Measurements from ENCODE around the gene CMIP. TPM values are rescaled to one million over a fixed set of nuclear protein-coding genes. Genes with fewer than 3 reads are reported as not detected.
"Not testable (repeated sequence)": the region's sequence is repeated elsewhere in the genome, so short reads cannot be mapped to it uniquely, and the experiment has no call there.

Gene CMIP
- 2.8 and 3.0 TPM in 2 replicates for total RNA-seq (2014; rRNA removed; shearing (Covaris generic))

- peak; percentile 76 for DNase-seq (ENCODE audit: low read depth)
Observed at GRCh38 chr16:81444448-81445121, at the start of gene CMIP. Gene CMIP, plus strand, starts transcription at chr16:81444808.

GRCh38 chr16:81394966-81395655 lies 49.5 kb upstream of the CMIP start:
- DNase-seq (ENCODE audit: low read depth), result no peak

DNA sequence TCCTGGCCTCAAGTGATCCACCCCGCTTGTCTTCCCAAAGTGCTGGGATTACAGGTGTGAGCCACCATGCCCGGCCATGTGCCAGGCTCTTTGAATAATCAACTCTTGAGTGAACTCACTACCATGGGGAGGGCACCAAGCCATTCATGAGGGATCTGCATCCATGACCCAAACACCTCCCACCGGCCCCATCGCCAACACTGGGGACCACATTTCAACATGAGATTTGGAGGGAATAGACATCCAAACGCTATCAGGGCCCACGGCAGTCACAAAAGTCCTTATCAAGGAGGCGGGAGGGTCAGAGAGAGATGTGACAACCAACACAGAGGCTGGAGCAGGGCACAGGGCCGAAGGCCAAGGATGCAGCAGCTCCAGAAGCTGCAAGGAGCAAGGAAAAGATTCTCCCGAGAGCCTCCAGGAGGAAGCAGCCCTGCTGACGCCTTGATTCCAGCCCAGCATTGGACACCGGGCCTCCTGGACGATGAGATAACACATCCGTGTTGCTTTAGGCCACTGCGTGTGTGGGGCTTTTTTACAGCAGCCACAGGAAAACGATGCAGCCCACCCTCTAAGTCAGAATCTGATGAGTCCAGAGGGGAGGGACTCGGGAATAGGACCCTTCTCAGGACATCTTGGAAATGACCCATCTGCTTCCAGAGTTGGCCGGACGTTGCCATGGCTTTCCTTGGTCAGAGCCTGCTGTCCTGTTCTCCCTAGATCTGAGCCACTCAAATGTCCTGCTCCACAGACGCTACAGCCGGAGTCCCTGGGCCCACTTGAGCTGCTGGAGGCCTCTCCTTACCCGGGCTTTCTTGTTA lies 47.3 kb upstream of the CMIP start:
- no peak for DNase-seq (ENCODE audit: low read depth)

DNA sequence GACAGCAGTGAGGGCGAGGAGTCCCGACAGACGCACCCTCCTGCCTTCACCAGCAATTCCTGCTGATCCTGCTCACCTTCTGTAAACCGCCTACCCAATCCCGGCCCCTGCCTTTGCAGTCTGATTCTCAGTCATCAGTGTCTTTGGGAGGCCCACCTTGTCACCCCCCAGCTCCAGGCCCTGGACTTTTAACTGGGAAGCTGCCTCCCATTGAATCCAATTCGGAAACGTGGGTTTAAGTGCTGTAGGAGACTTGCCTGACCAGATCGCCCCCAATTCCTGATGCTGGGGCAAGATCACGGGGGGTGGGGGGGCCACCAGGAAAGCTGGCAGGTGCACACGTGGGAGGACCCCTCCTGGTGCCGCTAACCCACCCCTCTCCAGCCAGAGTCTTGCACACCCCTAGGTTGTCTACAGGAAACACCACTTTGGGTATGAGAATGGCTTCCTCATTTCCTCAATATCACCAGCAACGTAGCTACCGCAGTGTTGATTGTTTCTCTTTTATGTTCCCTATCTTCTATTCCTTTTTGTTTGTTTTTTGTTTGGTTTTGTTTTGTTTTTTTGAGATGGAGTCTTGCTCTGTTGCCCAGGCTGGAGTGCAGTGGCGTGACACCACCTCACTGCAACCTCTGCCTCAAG lies 46.6 kb upstream of the CMIP start:
- no peak for DNase-seq (ENCODE audit: low read depth)

DNA sequence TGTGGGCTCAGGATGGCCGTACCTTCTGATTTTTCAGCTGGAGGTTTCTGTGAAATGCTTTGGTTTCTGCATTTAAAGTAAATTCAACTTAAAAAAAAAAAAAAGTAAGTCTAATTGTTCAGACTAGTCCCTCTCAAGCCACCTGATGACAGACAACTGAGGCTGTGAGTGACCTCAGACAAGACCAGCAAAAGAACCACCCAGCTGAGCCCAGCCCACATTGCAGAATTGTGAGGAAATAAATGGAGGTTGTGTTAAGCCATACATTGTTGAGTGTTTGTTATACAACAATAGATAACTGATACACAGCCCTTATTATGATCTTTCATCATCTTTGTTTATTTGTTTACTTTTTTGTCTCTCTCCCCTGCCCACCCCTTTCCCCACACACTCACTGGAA lies 44.7 kb upstream of the CMIP start:
- no peak for DNase-seq (ENCODE audit: low read depth)

DNA sequence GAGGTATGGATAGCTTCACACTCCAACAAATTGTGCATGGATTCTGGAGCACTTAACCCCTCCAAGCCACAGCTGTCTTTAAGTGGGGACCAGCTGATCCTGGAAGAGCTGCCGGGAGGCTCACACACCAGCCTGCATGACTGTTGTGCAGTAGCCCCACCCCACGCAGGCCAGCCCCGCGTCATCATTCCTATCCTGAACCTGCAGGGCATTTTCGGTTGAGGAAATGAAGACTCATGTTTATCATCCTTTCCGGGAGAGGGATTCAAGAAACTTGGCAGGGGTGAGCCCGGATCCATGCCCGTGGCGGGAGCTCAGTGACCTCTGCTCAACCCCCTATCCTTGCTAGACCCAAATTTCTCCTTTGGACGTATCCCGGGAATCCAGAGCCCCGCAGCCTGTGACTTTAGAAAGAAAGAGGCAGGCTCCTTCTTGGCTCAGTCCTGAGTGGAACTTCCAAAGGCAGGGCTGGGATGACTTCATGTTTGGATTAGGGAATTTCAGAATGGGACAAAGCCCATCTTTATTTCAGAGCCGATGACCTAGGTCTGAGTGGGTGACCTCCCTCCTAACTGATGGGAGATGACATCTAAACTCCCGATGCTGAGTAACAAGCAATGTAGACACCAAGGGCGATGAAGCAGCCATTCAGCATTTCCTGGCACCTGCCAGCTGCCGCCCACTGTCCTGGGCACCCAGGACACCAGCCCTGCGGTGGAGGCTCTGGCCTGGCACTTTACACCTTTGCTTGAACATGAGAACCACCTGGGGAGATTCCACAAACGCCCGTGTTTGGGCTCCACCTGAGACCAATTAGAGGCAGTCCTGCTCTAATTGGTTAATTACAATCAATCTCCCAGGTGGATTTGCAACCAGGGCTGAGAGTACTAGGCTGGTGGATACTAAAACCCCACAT lies 43.3 kb upstream of the CMIP start:
- peak; percentile 92 for DNase-seq (ENCODE audit: low read depth)

GRCh38 chr16:81403208-81403600 lies 41.4 kb upstream of the CMIP start:
- no peak for DNase-seq (ENCODE audit: low read depth)

DNA sequence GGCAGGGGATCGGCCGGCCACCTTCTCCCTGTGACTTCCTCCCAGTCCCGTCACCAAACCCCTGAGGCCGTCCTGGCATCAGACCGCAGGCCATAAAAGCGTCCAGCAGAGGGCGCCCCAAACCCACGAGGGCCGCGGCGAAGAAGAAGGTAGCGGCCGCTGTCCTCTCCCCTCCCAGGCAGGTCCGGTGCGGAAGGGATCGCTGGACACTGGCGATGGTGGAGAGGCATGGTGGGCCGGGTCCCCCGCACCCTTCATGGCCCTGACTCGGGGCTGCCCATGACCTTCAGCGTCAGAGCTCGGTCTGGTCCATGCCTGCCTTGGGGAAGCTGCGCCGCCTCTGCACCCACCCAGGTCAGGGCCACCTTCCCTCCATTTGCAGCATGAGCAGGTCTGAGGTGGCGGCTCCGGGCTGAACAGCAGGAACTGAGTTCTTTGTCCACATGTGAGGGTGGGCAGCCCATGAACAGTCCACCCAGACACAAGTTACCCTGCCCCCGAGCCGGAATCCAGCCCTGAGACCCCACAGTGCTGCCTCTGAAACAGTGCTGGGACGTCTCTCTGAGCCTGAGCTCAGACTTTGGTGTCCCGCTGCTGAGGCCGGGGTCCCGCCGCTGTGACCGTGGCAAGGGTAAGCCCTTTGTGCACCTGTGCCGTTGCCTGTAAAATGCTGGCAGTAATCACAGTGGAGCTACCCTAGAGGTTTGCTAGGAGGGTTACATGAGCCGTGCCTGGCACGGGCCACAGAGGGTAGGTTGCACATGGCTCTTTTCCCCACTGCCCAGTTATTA lies 40.8 kb upstream of the CMIP start:
- DNase-seq (ENCODE audit: low read depth), result peak; percentile 72

- not testable (repeated sequence) for DNase-seq (ENCODE audit: low read depth)
Observed at GRCh38 chr16:81405002-81405401, 39.6 kb upstream of the CMIP start.

DNA sequence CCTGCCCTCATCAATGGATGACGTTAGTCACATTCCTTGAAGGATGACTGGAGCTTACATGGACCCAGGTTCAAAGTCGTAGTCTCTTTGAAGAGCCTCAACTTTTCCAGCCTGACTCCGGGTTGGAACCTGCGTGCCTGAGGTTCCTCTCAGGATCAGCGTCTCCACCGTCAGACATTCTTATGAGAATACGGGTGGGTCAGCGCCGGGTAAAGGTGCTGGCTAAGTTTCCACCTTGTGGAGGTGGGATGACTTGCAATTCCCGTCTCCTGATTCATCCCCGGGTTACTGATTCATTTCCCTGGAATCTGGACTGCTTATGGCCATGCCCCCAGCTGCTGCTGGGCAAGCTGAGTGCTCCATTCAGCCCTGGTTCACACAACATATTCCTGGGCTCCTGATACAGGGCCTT lies 38.9 kb upstream of the CMIP start:
- DNase-seq (ENCODE audit: low read depth), result peak; percentile 83

GRCh38 chr16:81408409-81408950 lies 36.1 kb upstream of the CMIP start:
- no peak for DNase-seq (ENCODE audit: low read depth)

DNA sequence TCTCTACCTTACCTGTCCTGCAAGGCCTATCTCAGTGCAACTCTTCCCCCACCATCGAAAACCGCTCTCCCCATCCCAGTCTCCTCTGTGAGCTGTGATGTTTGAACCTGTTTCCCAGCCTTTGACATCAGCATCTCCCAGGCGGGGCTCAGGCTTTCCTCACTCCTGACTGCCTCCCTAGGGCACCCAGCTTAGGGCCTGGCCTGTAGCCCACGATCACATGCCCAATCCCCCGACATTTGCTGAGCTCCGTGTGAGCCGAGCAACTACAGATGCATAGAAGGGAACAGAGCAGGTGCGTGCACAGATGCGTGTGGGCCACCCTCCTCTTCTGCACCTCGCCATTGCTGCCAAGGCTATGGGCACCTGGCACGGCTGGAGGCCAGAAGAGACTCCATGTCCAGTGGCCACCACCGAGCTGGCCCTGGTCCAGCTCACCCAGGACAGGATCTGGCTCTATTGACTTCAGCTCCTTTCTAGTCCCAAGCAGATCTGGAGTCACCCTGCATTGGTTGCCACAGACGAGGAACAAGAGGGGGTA lies 35.5 kb upstream of the CMIP start:
- no peak for DNase-seq (ENCODE audit: low read depth)

- DNase-seq (ENCODE audit: low read depth), result peak; percentile 25
Observed at GRCh38 chr16:81410643-81411293, 33.8 kb upstream of the CMIP start.

- DNase-seq (ENCODE audit: low read depth), result no peak
Observed at GRCh38 chr16:81413245-81413990, 31.2 kb upstream of the CMIP start.

DNA sequence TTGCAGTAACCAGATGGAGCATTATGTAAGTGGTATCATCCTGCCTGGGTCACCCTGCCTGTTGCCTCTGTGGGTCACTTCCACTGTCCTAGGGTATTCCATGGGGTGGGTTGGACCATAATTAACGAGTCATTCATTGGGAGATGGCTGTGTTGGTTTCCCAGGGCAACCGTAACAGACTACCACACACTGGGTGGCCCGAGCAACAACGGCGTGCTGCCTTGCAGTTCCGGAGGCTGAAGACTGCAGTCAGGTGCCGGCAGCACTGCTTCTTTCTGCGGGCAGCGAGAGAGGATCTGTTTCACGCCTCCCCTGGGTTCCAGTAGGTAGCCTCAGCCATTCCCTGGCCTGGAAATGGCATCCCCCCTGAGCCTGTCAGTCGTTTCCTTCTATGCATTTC lies 28.9 kb upstream of the CMIP start:
- no peak for DNase-seq (ENCODE audit: low read depth)

GRCh38 chr16:81416749-81417148 lies 27.9 kb upstream of the CMIP start:
- DNase-seq (ENCODE audit: low read depth), result no peak

GRCh38 chr16:81417210-81417609 lies 27.4 kb upstream of the CMIP start:
- no peak for DNase-seq (ENCODE audit: low read depth)

DNA sequence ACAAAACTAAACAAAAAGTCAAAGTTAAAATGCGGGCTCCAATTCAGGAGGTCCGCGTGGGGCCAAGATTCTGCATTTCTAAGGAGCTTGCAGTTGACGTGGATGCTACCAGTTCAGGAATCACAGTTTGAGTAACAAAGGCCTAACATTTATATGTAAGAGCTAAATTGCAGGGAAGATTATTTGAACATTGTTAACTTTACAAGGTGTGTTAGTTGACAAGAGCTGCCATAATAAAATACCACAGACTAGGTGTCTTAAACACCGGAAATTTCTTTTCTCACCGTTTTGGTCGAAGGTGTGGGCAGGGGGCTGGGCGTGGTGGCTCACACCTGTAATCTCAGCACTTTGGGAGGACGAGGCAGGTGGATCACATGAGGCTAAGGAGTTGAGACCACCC lies 24.8 kb upstream of the CMIP start:
- no peak for DNase-seq (ENCODE audit: low read depth)
